Measurements from ENCODE around the gene LGALS7.

- TF ChIP-seq CTCF (conservative IDR thresholded peaks at IDR 0.05) (no peak), EZH2 (IDR thresholded peaks at IDR 0.05; ENCODE audit: low read depth) (no peak)
Measured at GRCh38 chr19:38780443-38780842, 7.1 kb upstream of the LGALS7 start.
